CD4-positive, alpha-beta T cell (primary cell): ENCODE measurements around the gene CCDC85A. TPM values are rescaled to one million over a fixed set of nuclear protein-coding genes. Genes with fewer than 3 reads are reported as not detected.

Source experiments
- ATAC-seq: fragments of 200-7000 bp; cut with Tn5 transposase; one replicate; pipeline ENCODE4 v1.10.0; 2022; ENCODE audit warnings: mild to moderate bottlenecking; ENCODE audit not compliant: poor library complexity
- CTCF ChIA-PET: fragments of 350-600 bp; sonication (Branson Sonifier 250); formaldehyde crosslinking; loops from one replicate; lab custom pipeline; 2021; ENCODE audit warnings: antibody characterized with exemption, inconsistent platforms; lab: Charles Lee
- POLR2A ChIA-PET: fragments of 350-600 bp; sonication (Branson Sonifier 250); formaldehyde crosslinking; loops from one replicate; lab custom pipeline; 2021; ENCODE audit warnings: antibody characterized with exemption, inconsistent platforms; lab: Charles Lee
- DNase-seq, 14 experiments: peaks; one replicate each; pipeline ENCODE4 v3.0.0-alpha.2; 2013 to 2020; ENCODE audit warnings: mixed read lengths in 2 of 14
- H3K27ac ChIP-seq, 2 donors: one replicate each; pipeline versions ENCODE4 v1.5.1 to v1.7.0; 2013; ENCODE audit warnings: low read length in 2 of 2, low read depth in 1 of 2, mild to moderate bottlenecking in 1 of 2
- H3K27me3 ChIP-seq, 2 experiments: 1 replicate in 1 of 2; 2 replicates in 1 of 2; pipeline versions ENCODE4 v1.6.1 to v1.7.0; 2013; ENCODE audit warnings: low read length in 2 of 2, control low read depth in 1 of 2, mild to moderate bottlenecking in 1 of 2, moderate library complexity in 1 of 2; ENCODE audit not compliant: insufficient read depth in 2 of 2, control insufficient read depth in 1 of 2
- H3K36me3 ChIP-seq: one replicate; pipeline ENCODE4 v1.6.1; 2013; ENCODE audit warnings: low read length, control low read depth; ENCODE audit not compliant: insufficient read depth
- H3K4me1 ChIP-seq: one replicate; pipeline ENCODE4 v1.6.1; 2013; ENCODE audit warnings: low read length, control low read depth; ENCODE audit not compliant: insufficient read depth
- H3K4me3 ChIP-seq: one replicate; pipeline ENCODE4 v1.5.1; 2013; ENCODE audit warnings: mild to moderate bottlenecking, low read length, moderate library complexity
- H3K9me3 ChIP-seq, 2 experiments: 1 replicate in 1 of 2; 2 replicates in 1 of 2; pipeline versions ENCODE4 v1.6.1 to v1.7.0; 2013; ENCODE audit warnings: low read length in 2 of 2, mild to moderate bottlenecking in 2 of 2, control low read depth in 1 of 2, moderate library complexity in 1 of 2; ENCODE audit not compliant: control insufficient read depth in 1 of 2, insufficient read depth in 1 of 2
- H3K27ac Mint-ChIP-seq: one replicate; pipeline ENCODE4 v1.8.0; 2020; ENCODE audit warnings: mixed read lengths
- H3K27me3 Mint-ChIP-seq: one replicate; pipeline ENCODE4 v1.8.0; 2021; ENCODE audit warnings: mixed read lengths
- H3K36me3 Mint-ChIP-seq: one replicate; pipeline ENCODE4 v1.8.0; 2021; ENCODE audit warnings: low read depth, mixed read lengths
- H3K4me1 Mint-ChIP-seq: one replicate; pipeline ENCODE4 v1.8.0; 2021; ENCODE audit warnings: low read depth, mixed read lengths
- H3K4me3 Mint-ChIP-seq: one replicate; pipeline ENCODE4 v1.8.0; 2020; ENCODE audit warnings: mild to moderate bottlenecking, mixed read lengths
- H3K9me3 Mint-ChIP-seq: one replicate; pipeline ENCODE4 v1.8.0; 2020; ENCODE audit warnings: mixed read lengths
- intact Hi-C, 2 experiments: fragments of 100-400 bp; cut with DNase I in 1 of 2; cut with micrococcal nuclease in 1 of 2; formaldehyde crosslinking; loops; one replicate each; pipeline versions ENCODE4 v1.15.1 to v1.9.0; 2023 to 2025; cut with DNase I, micrococcal nuclease
- total RNA-seq, 174 experiments: library from RNA in 2 of 174; stranded (reverse) in 2 of 174; gene quantifications; one replicate each; pipeline ENCODE4 v1.2.3 and lab custom pipeline; 2021 to 2026
- TF ChIP-seq, protein P1 (sequence below): fragments of 200-600 bp; IDR thresholded peaks from one replicate; pipeline ENCODE4 v1.8.0; 2022; ENCODE audit warnings: antibody characterized with exemption, mild to moderate bottlenecking

Gene CCDC85A
- total RNA-seq, 2 experiments from 2014 or later = not detected

- ChIA-PET CTCF (no interaction called here), POLR2A (no interaction called here)
- peaks cover 2% of the 10 kb centered on the region for H3K9me3 Mint-ChIP-seq
- no peak overlapping the region for H3K27ac ChIP-seq
- H3K27me3 ChIP-seq = no peaks in the 10 kb centered on the region
- H3K4me1 Mint-ChIP-seq = no peaks in the 10 kb centered on the region
- H3K4me3 Mint-ChIP-seq = no peak overlapping the region
- no peak for DNase-seq
- no peaks in the 10 kb centered on the region for H3K9me3 ChIP-seq
- no peak overlapping the region for H3K4me3 ChIP-seq
- no peak overlapping the region for H3K27ac Mint-ChIP-seq
- no peaks in the 10 kb centered on the region for H3K4me1 ChIP-seq
- no peaks in the 10 kb centered on the region for H3K36me3 Mint-ChIP-seq
- H3K27me3 Mint-ChIP-seq = no peaks in the 10 kb centered on the region
- no peak for ATAC-seq
- TF ChIP-seq, protein P1, sequence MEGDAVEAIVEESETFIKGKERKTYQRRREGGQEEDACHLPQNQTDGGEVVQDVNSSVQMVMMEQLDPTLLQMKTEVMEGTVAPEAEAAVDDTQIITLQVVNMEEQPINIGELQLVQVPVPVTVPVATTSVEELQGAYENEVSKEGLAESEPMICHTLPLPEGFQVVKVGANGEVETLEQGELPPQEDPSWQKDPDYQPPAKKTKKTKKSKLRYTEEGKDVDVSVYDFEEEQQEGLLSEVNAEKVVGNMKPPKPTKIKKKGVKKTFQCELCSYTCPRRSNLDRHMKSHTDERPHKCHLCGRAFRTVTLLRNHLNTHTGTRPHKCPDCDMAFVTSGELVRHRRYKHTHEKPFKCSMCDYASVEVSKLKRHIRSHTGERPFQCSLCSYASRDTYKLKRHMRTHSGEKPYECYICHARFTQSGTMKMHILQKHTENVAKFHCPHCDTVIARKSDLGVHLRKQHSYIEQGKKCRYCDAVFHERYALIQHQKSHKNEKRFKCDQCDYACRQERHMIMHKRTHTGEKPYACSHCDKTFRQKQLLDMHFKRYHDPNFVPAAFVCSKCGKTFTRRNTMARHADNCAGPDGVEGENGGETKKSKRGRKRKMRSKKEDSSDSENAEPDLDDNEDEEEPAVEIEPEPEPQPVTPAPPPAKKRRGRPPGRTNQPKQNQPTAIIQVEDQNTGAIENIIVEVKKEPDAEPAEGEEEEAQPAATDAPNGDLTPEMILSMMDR = no peak
- intact Hi-C loops = no loop called here
- no peaks in the 10 kb centered on the region for H3K36me3 ChIP-seq
Observed at GRCh38 chr2:56314371-56314770, 130.6 kb downstream of the CCDC85A start.

- Mint-ChIP-seq H3K4me3 (no peak overlapping the region), H3K9me3 (peaks cover 2% of the 10 kb centered on the region), H3K36me3 (no peaks in the 10 kb centered on the region), H3K27ac (no peak overlapping the region), H3K27me3 (no peaks in the 10 kb centered on the region), H3K4me1 (no peaks in the 10 kb centered on the region)
- H3K27ac ChIP-seq = no peak overlapping the region
- TF ChIP-seq, protein P1 = no peak
- ChIA-PET POLR2A (no interaction called here), CTCF (no interaction called here)
- ATAC-seq (no peak), DNase-seq (no peak)
- no peaks in the 10 kb centered on the region for H3K36me3 ChIP-seq
- H3K4me1 ChIP-seq = no peaks in the 10 kb centered on the region
- no peaks in the 10 kb centered on the region for H3K9me3 ChIP-seq
- no peaks in the 10 kb centered on the region for H3K27me3 ChIP-seq
- H3K4me3 ChIP-seq = no peak overlapping the region
- intact Hi-C loops = no loop called here
Observed at GRCh38 chr2:56314796-56315195, 131.0 kb downstream of the CCDC85A start.

GRCh38 chr2:56315376-56315775 is 131.6 kb downstream of the CCDC85A start:
- Histone ChIP-seq H3K27me3 (no peaks in the 10 kb centered on the region), H3K4me3 (no peak overlapping the region), H3K4me1 (no peaks in the 10 kb centered on the region), H3K9me3 (no peaks in the 10 kb centered on the region), H3K27ac (no peak overlapping the region), H3K36me3 (no peaks in the 10 kb centered on the region)
- no peaks in the 10 kb centered on the region for H3K27me3 Mint-ChIP-seq
- H3K9me3 Mint-ChIP-seq = peaks cover 2% of the 10 kb centered on the region
- no peaks in the 10 kb centered on the region for H3K36me3 Mint-ChIP-seq
- no peak overlapping the region for H3K27ac Mint-ChIP-seq
- POLR2A ChIA-PET = no interaction called here
- ATAC-seq = no peak
- TF ChIP-seq, protein P1 = no peak
- no peak overlapping the region for H3K4me3 Mint-ChIP-seq
- no peaks in the 10 kb centered on the region for H3K4me1 Mint-ChIP-seq
- CTCF ChIA-PET = no interaction called here
- no peak for DNase-seq
- intact Hi-C loops = no loop called here
